B cell (primary cell): ENCODE results near the gene ATCAY.

ENCODE experiments used
- EZH2 ChIP-seq: IDR thresholded peaks from 2 replicates; pipeline ENCODE4 v1.6.1; 2012; ENCODE audit warnings: borderline replicate concordance, low read depth, mild to moderate bottlenecking, moderate library complexity, low read length; ENCODE audit not compliant: insufficient read depth, poor library complexity, severe bottlenecking
- TF ChIP-seq, protein P1 (sequence below): fragments of 200-600 bp; IDR thresholded peaks from one replicate; pipeline ENCODE4 v1.8.0; 2022; ENCODE audit warnings: antibody characterized with exemption, mild to moderate bottlenecking

GRCh38 chr19:3970313-3970807 lies 89.9 kb downstream of the ATCAY start:
- TF ChIP-seq, protein P1, sequence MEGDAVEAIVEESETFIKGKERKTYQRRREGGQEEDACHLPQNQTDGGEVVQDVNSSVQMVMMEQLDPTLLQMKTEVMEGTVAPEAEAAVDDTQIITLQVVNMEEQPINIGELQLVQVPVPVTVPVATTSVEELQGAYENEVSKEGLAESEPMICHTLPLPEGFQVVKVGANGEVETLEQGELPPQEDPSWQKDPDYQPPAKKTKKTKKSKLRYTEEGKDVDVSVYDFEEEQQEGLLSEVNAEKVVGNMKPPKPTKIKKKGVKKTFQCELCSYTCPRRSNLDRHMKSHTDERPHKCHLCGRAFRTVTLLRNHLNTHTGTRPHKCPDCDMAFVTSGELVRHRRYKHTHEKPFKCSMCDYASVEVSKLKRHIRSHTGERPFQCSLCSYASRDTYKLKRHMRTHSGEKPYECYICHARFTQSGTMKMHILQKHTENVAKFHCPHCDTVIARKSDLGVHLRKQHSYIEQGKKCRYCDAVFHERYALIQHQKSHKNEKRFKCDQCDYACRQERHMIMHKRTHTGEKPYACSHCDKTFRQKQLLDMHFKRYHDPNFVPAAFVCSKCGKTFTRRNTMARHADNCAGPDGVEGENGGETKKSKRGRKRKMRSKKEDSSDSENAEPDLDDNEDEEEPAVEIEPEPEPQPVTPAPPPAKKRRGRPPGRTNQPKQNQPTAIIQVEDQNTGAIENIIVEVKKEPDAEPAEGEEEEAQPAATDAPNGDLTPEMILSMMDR: no peak
- no peak for TF ChIP-seq EZH2
